GM19025 (cell line): Measurements from ENCODE around the gene GAD1.

Experiments
- ATAC-seq: cut with Tn5 transposase; IDR thresholded peaks from one replicate; pipeline ENCODE4 v1.9.1; 2021; ENCODE audit warnings: mild to moderate bottlenecking, low read depth, moderate library complexity; ENCODE audit not compliant: unreplicated experiment

The GAD1 gene

GRCh38 chr2:170887496-170887895, 70.8 kb downstream of the GAD1 start:
- ATAC-seq = no peak

DNA sequence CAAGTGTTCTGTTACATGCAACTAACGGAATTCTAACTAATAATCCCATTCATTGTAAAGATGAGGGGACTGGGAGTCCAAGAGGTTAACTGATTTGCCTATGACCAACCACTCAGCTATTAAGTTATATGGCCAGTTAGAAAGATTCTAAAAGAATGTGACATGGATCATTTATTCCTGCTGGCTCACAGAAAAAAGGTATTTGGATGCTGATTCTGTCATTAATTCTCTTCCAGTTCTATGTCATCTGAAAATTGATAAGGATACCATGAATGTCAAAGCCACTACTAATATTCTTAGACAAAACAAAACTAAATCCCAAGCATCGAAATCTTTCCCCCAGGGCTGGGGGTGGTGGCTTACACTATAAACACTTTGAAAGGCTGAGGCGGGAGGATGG, 71.2 kb downstream of the GAD1 start:
- ATAC-seq = no peak

DNA sequence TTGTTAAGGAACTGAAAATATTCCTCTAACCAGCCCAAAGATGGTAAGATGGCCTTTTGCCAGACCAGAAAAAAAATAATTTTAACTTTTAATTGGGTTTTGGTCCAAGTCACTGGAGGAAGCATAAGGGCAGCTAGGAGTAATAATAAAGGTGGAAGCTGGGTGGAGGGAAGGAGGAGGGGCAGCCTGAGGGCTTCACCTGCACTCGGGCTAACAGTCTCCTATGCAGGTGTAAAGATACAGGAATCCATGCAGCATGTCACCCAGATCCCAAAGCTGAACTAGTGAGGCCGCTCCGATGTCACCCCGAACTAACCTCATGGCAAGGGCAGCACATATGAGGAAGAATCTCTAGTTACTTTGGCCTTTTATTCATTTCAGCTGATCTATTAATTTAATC, 75.2 kb downstream of the GAD1 start:
- ATAC-seq = no peak

- ATAC-seq = no peak
These were observed 75.8 kb downstream of the GAD1 start for GRCh38 chr2:170892391-170892951.

GRCh38 chr2:170895023-170895757, 78.5 kb downstream of the GAD1 start:
- ATAC-seq = no peak

DNA sequence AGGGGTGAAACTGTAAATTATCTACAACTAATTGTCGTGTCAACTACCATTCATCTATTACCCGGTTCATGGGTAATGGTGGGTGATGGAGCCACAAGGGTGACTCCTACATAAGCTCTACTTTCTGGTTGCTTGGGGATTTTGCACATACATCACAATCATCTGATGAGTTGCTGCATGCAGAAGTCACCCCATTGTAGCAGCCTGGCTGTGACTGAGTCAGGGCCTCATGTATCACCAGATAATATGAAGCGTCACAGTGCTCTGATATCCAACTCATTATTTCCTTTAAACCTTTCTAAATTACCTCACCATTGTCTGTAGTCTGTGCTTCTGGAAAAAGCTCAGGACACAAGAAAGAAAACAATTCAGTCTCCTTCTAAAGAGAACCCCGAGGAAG, 79.9 kb downstream of the GAD1 start:
- ATAC-seq = no peak

DNA sequence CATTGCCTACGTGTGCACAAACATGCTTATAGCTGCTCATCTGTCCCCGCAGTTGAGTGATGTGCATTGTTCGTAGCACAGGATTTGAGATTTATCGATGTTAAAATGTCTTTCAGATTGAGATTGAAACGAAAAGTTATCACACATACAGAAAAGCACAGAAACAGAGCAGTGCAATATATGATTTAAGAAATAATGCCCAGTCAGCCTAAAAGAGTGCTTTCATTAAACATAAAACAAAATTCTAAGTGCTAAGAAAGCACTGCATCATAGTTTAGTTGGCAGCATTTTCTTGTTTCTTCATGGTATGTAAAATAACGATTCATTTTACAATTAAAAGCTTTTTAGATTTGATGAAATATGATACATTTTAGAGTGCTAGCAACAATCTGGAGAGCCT, 80.4 kb downstream of the GAD1 start:
- ATAC-seq = no peak

GRCh38 chr2:170905864-170906263, 89.2 kb downstream of the GAD1 start:
- ATAC-seq = no peak
